Measurements from ENCODE around the gene LYRM1.

DNA sequence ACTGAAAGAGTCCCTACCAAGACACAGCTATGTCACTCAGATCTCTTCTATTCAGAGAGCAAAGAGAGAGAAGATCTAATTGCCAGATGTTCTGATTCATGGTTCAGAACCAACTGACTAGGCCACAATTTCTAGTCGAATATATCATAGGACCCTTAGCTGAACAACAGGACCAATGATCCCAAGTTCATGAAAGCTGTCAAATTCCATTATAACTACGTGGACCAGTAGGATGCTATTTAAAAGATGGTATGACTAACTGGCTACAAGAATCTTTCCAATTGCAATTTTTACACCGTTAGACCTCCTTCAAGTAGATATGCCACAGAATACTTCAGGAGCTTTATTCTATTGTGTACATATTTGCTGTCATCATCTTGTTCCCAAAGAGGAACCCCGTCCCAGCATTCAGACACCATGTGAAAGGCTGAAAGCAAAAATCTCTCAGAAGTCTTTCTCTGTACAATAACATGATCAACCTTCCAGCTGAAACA lies 26.4 kb upstream of the LYRM1 start:
- TF ChIP-seq, protein P1, sequence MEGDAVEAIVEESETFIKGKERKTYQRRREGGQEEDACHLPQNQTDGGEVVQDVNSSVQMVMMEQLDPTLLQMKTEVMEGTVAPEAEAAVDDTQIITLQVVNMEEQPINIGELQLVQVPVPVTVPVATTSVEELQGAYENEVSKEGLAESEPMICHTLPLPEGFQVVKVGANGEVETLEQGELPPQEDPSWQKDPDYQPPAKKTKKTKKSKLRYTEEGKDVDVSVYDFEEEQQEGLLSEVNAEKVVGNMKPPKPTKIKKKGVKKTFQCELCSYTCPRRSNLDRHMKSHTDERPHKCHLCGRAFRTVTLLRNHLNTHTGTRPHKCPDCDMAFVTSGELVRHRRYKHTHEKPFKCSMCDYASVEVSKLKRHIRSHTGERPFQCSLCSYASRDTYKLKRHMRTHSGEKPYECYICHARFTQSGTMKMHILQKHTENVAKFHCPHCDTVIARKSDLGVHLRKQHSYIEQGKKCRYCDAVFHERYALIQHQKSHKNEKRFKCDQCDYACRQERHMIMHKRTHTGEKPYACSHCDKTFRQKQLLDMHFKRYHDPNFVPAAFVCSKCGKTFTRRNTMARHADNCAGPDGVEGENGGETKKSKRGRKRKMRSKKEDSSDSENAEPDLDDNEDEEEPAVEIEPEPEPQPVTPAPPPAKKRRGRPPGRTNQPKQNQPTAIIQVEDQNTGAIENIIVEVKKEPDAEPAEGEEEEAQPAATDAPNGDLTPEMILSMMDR (IDR thresholded peaks at IDR 0.05; ENCODE audit: low read length) = no peak
- TF ChIP-seq EZH2phosphoT487 (IDR thresholded peaks at IDR 0.05; ENCODE audit: low read length) (no peak), EZH2 (optimal IDR thresholded peaks at IDR 0.05; ENCODE audit: low read depth, low read length) (no peak)

Data from MM.1S (cell line).